Hepatocyte (in vitro differentiated cells): Measurements from ENCODE around the gene SPTBN5. TPM values are rescaled to one million over a fixed set of nuclear protein-coding genes. Genes with fewer than 3 reads are reported as not detected.
A peak's percentile ranks its signal among the peaks of the same experiment; 100 is the strongest.

Source experiments
- DNase-seq: peaks from one replicate; pipeline ENCODE4 v3.0.0-alpha.2; 2016; ENCODE audit warnings: low spot score
- H2AFZ ChIP-seq: fragments of 200-600 bp; sonication (generic); 2 replicates; pipeline ENCODE4 v1.6.0; 2016; ENCODE audit warnings: antibody characterized with exemption, mild to moderate bottlenecking
- H3K27ac ChIP-seq: fragments of 200-600 bp; sonication (generic); 2 replicates; pipeline ENCODE4 v1.5.1; 2016; ENCODE audit warnings: mild to moderate bottlenecking
- H3K27me3 ChIP-seq: fragments of 200-600 bp; sonication (generic); 2 replicates; pipeline ENCODE4 v1.6.1; 2016
- H3K36me3 ChIP-seq: fragments of 200-600 bp; sonication (generic); replicated peaks from 2 replicates; pipeline ENCODE4 v1.5.1; 2016; ENCODE audit warnings: low read depth; ENCODE audit not compliant: insufficient read depth
- H3K4me1 ChIP-seq: fragments of 200-600 bp; sonication (generic); 2 replicates; pipeline ENCODE4 v1.5.1; 2016; ENCODE audit warnings: mild to moderate bottlenecking, moderate library complexity; ENCODE audit not compliant: insufficient read depth
- H3K4me2 ChIP-seq: fragments of 200-600 bp; sonication (generic); 2 replicates; pipeline ENCODE4 v1.6.0; 2016
- H3K4me3 ChIP-seq: fragments of 200-600 bp; sonication (generic); 2 replicates; pipeline ENCODE4 v1.5.1; 2016; ENCODE audit warnings: mild to moderate bottlenecking
- H3K79me2 ChIP-seq: fragments of 200-600 bp; sonication (generic); 2 replicates; pipeline ENCODE4 v1.6.0; 2017; ENCODE audit warnings: mild to moderate bottlenecking
- H3K9me2 ChIP-seq: fragments of 200-600 bp; sonication (generic); replicated peaks from 2 replicates; pipeline ENCODE4 v1.6.0; 2017; ENCODE audit warnings: mild to moderate bottlenecking; ENCODE audit not compliant: insufficient read depth
- H3K9me3 ChIP-seq: fragments of 200-600 bp; sonication (generic); 2 replicates; pipeline ENCODE4 v1.5.1; 2016; ENCODE audit warnings: low read depth, mild to moderate bottlenecking
- H4K20me1 ChIP-seq: fragments of 200-600 bp; sonication (generic); 2 replicates; pipeline ENCODE4 v1.6.0; 2016; ENCODE audit warnings: mild to moderate bottlenecking; ENCODE audit not compliant: insufficient read depth, poor library complexity, severe bottlenecking
- EZH2 ChIP-seq: fragments of 200-600 bp; sonication (generic); IDR thresholded peaks from 2 replicates; pipeline ENCODE4 v1.6.1; 2016; ENCODE audit warnings: antibody characterized with exemption, mild to moderate bottlenecking, borderline replicate concordance
- EZH2phosphoT487 ChIP-seq: fragments of 200-600 bp; sonication (generic); IDR thresholded peaks from one replicate; pipeline ENCODE4 v1.6.1; 2018; ENCODE audit warnings: antibody characterized with exemption, mild to moderate bottlenecking, low read depth, moderate library complexity; ENCODE audit not compliant: unreplicated experiment, severe bottlenecking
- WGBS: methylation state at CpG from one replicate; pipeline ENCODE4 v1.1.6; 2016; ENCODE audit warnings: low lambda C conversion rate; ENCODE audit errors: missing lambda C conversion rate; 5-methylcytosine and 5-hydroxymethylcytosine counted together
- polyA plus RNA-seq: library from polyadenylated mRNA; unstranded; fragments of >200 nt; fragmentation: Nextera tagmentation; extraction: Ambion mirVana; gene quantifications from 2 replicates; pipeline ENCODE4 v1.2.1, GENCODE V29; 2016
- total RNA-seq: library from RNA; depleted of rRNA; stranded (reverse); fragments of >200 nt; gene quantifications from 2 replicates; pipeline ENCODE4 v1.2.3, GENCODE V29; 2014
- TF ChIP-seq, protein P1 (sequence below): fragments of 200-600 bp; sonication (generic); IDR thresholded peaks from 2 replicates; pipeline ENCODE4 v1.5.1; 2016; ENCODE audit warnings: antibody characterized with exemption, mild to moderate bottlenecking; ENCODE audit not compliant: poor library complexity

The SPTBN5 gene
- total and polyA plus RNA-seq, 2 experiments from 2014 or later: 1.7 to 1.9 TPM

DNA sequence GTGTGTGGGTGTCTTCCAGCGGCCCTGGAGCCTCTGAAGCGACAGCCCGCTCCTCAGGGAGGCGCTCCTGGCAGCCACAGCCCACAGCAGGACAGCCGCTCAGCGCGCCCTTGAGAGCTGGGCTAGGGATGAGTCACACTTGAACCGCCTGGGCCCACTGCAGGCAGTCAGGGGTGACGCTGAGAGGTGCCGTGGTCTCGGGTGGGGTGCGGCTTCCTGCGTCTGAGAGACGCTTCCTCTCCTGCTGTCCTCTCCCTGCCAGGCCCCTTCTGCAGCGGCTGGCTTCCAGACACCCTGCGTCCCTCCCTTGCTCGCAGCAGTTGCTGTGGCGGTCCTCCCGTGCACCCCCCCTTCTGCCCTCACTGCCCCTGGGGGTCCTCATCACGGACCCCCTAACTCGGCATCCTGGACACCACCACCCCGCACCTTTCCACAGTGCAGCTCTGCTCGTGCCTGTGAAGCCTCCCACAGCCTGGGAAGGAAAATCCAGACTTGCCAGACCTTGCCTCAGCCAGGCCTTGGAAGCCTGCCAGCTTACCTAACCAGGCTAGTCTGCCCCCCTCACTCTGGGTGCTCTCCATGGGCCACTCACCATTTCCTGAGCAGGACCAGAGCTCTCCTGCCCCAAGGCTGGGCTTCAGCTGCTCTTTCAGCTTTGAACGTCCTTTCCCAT lies 1.1 kb upstream of the SPTBN5 start:
- no peak overlapping the region for H3K4me2 ChIP-seq
- no peaks in the 10 kb centered on the region for H4K20me1 ChIP-seq
- peaks cover 11% of the 10 kb centered on the region for H3K4me1 ChIP-seq
- DNase-seq: peak; percentile 78
- peak overlapping the region; percentile 43 for H3K27ac ChIP-seq
- no peaks in the 10 kb centered on the region for H3K79me2 ChIP-seq
- H2AFZ ChIP-seq: no peak overlapping the region
- no peaks in the 10 kb centered on the region for H3K9me3 ChIP-seq
- H3K4me3 ChIP-seq: no peak overlapping the region
- H3K27me3 ChIP-seq: no peaks in the 10 kb centered on the region
- WGBS: 52% methylated on average over 24 of the region's 24 CpGs
- H3K36me3 ChIP-seq: no peaks in the 10 kb centered on the region
- H3K9me2 ChIP-seq: no peaks in the 10 kb centered on the region
- TF ChIP-seq EZH2: no peak
- TF ChIP-seq, protein P1, sequence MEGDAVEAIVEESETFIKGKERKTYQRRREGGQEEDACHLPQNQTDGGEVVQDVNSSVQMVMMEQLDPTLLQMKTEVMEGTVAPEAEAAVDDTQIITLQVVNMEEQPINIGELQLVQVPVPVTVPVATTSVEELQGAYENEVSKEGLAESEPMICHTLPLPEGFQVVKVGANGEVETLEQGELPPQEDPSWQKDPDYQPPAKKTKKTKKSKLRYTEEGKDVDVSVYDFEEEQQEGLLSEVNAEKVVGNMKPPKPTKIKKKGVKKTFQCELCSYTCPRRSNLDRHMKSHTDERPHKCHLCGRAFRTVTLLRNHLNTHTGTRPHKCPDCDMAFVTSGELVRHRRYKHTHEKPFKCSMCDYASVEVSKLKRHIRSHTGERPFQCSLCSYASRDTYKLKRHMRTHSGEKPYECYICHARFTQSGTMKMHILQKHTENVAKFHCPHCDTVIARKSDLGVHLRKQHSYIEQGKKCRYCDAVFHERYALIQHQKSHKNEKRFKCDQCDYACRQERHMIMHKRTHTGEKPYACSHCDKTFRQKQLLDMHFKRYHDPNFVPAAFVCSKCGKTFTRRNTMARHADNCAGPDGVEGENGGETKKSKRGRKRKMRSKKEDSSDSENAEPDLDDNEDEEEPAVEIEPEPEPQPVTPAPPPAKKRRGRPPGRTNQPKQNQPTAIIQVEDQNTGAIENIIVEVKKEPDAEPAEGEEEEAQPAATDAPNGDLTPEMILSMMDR: no peak
- no peak for TF ChIP-seq EZH2phosphoT487

DNA sequence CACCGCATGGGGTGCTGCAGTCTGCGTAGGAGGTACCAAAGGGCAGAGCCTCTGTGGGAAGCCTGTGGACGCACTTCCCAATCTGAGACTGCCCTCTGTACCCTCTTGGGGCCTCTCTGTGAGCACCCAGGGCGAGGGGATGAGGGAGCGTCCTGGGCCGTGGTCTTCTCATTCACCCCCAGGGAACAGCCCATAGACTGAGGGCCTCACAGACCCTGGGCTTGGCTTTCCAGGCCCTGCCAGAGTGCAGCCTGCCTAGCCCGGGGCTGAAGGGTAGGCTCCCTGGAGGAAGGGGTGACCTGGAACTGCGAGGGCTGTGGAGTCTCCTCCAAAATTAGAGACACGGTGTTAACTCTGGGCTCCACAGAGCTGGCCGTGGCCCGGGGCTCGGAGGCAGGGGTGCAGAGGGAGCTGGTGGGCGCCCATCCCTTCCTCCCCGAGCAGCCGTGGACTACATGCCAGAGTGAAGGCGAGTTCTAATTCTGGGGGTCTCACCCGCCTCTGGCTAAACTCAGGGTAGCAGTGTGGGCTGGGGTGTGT lies 468 bp upstream of the SPTBN5 start:
- H3K27me3 ChIP-seq: no peaks in the 10 kb centered on the region
- no peaks in the 10 kb centered on the region for H3K79me2 ChIP-seq
- no peak for TF ChIP-seq EZH2
- TF ChIP-seq EZH2phosphoT487: no peak
- TF ChIP-seq, protein P1: no peak
- no peak overlapping the region for H2AFZ ChIP-seq
- no peak overlapping the region for H3K4me2 ChIP-seq
- H3K36me3 ChIP-seq: no peaks in the 10 kb centered on the region
- no peaks in the 10 kb centered on the region for H4K20me1 ChIP-seq
- H3K9me3 ChIP-seq: no peaks in the 10 kb centered on the region
- 89% methylated on average over 17 of the region's 17 CpGs for WGBS
- H3K27ac ChIP-seq: no peak overlapping the region
- H3K4me1 ChIP-seq: peaks cover 11% of the 10 kb centered on the region
- H3K4me3 ChIP-seq: no peak overlapping the region
- no peak for DNase-seq
- H3K9me2 ChIP-seq: no peaks in the 10 kb centered on the region

DNA sequence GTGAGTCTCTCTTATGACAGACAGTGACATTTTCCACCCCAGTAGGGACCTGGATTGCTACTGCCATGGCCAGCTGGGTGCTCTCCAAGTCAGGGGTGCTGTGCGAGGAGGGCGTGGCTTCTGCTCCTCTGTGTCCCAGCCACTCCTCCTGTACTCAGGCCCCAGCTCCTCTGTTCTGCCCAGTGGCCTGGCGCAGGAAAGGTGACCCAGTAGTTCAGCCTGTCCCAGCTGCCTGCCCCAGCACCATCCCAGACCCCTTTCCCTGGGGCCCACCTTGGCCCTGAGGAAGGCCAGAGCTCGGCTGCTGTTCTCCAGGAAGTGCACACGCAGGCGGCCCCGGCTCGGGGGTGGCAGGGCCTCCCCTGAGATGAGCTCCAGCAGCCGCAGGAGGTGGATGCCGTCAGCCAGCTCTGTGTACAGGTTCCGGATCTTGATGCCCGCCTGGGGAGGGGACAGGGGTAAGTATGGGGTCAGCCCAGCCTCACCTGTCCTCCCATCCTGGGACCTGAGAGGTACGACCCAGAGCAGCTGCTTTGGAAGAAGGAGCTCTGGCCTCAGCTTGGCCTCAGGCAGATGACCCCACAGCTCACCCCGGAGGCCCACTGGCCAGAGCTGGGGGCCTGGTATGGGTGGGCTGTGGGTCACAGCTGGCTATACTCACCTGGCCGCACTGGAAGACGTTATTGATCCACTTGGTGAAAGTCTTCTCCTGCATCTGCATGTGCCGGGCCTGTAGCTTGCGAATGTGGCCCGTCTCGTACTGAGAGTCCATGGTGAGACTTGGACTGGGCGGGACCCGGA lies 1.0 kb downstream of the SPTBN5 start:
- Histone ChIP-seq H3K4me3 (no peak overlapping the region), H4K20me1 (no peaks in the 10 kb centered on the region), H3K4me1 (peaks cover 11% of the 10 kb centered on the region), H3K27ac (no peak overlapping the region), H3K9me3 (no peaks in the 10 kb centered on the region), H3K27me3 (no peaks in the 10 kb centered on the region), H3K79me2 (no peaks in the 10 kb centered on the region), H2AFZ (no peak overlapping the region), H3K9me2 (no peaks in the 10 kb centered on the region), H3K36me3 (no peaks in the 10 kb centered on the region), H3K4me2 (no peak overlapping the region)
- no peak for TF ChIP-seq EZH2
- TF ChIP-seq, protein P1: no peak
- no peak for TF ChIP-seq EZH2phosphoT487
- DNase-seq: no peak
- WGBS: 89% methylated on average over 22 of the region's 22 CpGs
